HepG2 (cell line): Measurements from ENCODE around the gene MAFB. TPM values are rescaled to one million over a fixed set of nuclear protein-coding genes. Genes with fewer than 3 reads are reported as not detected.
A peak's percentile ranks its signal among the peaks of the same experiment; 100 is the strongest.

Source experiments
- FOXA3 ChIP-seq: IDR thresholded peaks from 2 replicates; pipeline ENCODE4 v1.6.1; 2016; ENCODE audit warnings: missing genetic modification reagents, missing compliant biosample characterization
- GABPB1 ChIP-seq: IDR thresholded peaks from 2 replicates; pipeline ENCODE4 v1.6.1; 2016; ENCODE audit warnings: mild to moderate bottlenecking, missing genetic modification reagents, moderate library complexity, missing compliant biosample characterization
- HMGXB4 ChIP-seq, 2 experiments: sonication (generic) in 1 of 2; formaldehyde crosslinking in 1 of 2; IDR thresholded peaks; 2 replicates each; pipeline versions ENCODE4 v1.4.0 to v1.6.1; 2018 to 2020; ENCODE audit warnings: missing genetic modification reagents in 2 of 2, borderline replicate concordance in 1 of 2, low read depth in 1 of 2, mild to moderate bottlenecking in 1 of 2, missing biosample characterization in 1 of 2
- HNRNPLL ChIP-seq: fragments of 200-400 bp; formaldehyde crosslinking; IDR thresholded peaks from 2 replicates; pipeline ENCODE4 v1.6.1; 2017; ENCODE audit warnings: mild to moderate bottlenecking, low read depth, low read length; ENCODE audit not compliant: poor library complexity, severe bottlenecking
- IRF1 ChIP-seq: sonication (generic); formaldehyde crosslinking; IDR thresholded peaks from 2 replicates; pipeline ENCODE4 v1.4.0; 2020; ENCODE audit warnings: low read depth, mild to moderate bottlenecking, missing genetic modification reagents
- JUND ChIP-seq: sonication (generic); formaldehyde crosslinking; IDR thresholded peaks from 2 replicates; pipeline ENCODE4 v1.8.0; 2022; ENCODE audit warnings: mild to moderate bottlenecking, missing genetic modification reagents
- KAT8 ChIP-seq: IDR thresholded peaks from 2 replicates; pipeline ENCODE4 v1.6.1; 2016; ENCODE audit warnings: missing genetic modification reagents, missing compliant biosample characterization
- KLF15 ChIP-seq: sonication (generic); formaldehyde crosslinking; IDR thresholded peaks from 2 replicates; pipeline ENCODE4 v1.8.1; 2023; ENCODE audit warnings: borderline replicate concordance, mild to moderate bottlenecking, inconsistent platforms, missing genetic modification reagents, mixed read lengths
- LCORL ChIP-seq, 2 experiments: fragments of 450-650 bp in 1 of 2; sonication (generic) in 1 of 2; formaldehyde crosslinking in 1 of 2; IDR thresholded peaks; 2 replicates each; pipeline versions ENCODE4 v1.5.0 to v1.6.1; 2017 to 2020; ENCODE audit warnings: antibody characterized with exemption in 1 of 2, missing genetic modification reagents in 1 of 2
- NKX3-1 ChIP-seq: sonication (generic); formaldehyde crosslinking; IDR thresholded peaks from 2 replicates; pipeline ENCODE4 v1.5.0; 2020; ENCODE audit warnings: missing genetic modification reagents
- PCBP1 ChIP-seq: fragments of 200-400 bp; formaldehyde crosslinking; IDR thresholded peaks from 2 replicates; pipeline ENCODE4 v1.6.1; 2017; ENCODE audit warnings: mild to moderate bottlenecking, low read depth, low read length, borderline replicate concordance
- PLRG1 ChIP-seq: fragments of 450-650 bp; conservative IDR thresholded peaks from 2 replicates; pipeline ENCODE4 v1.6.1; 2016
- RBM39 ChIP-seq: fragments of 200-400 bp; formaldehyde crosslinking; IDR thresholded peaks from one replicate; pipeline ENCODE4 v1.6.1; 2018; ENCODE audit warnings: antibody characterized with exemption, mild to moderate bottlenecking, low read depth, low read length; ENCODE audit not compliant: poor library complexity, severe bottlenecking
- SP5 ChIP-seq: IDR thresholded peaks from 2 replicates; pipeline ENCODE4 v1.6.1; 2016; ENCODE audit warnings: low read depth, borderline replicate concordance
- STAT5B ChIP-seq: sonication (generic); formaldehyde crosslinking; IDR thresholded peaks from 2 replicates; pipeline ENCODE4 v1.4.0; 2020; ENCODE audit warnings: missing genetic modification reagents
- ZBTB33 ChIP-seq: sonication (generic); formaldehyde crosslinking; IDR thresholded peaks from 2 replicates; pipeline ENCODE4 v1.4.0; 2020; ENCODE audit warnings: missing genetic modification reagents
- ZBTB7B ChIP-seq: sonication (generic); formaldehyde crosslinking; IDR thresholded peaks from 2 replicates; pipeline ENCODE4 v1.4.0; 2020; ENCODE audit warnings: missing genetic modification reagents
- ZNF101 ChIP-seq: sonication (generic); formaldehyde crosslinking; IDR thresholded peaks from 2 replicates; pipeline ENCODE4 v1.4.0; 2020; ENCODE audit warnings: mild to moderate bottlenecking, low read depth, missing genetic modification reagents, borderline replicate concordance
- ZNF672 ChIP-seq: sonication (generic); formaldehyde crosslinking; IDR thresholded peaks from 2 replicates; pipeline ENCODE4 v1.8.1; 2022; ENCODE audit warnings: missing genetic modification reagents
- ZNF674 ChIP-seq: sonication (generic); formaldehyde crosslinking; IDR thresholded peaks from 2 replicates; pipeline ENCODE4 v1.5.0; 2020; ENCODE audit warnings: low read depth, mild to moderate bottlenecking, missing genetic modification reagents
- ZNF704 ChIP-seq: sonication (generic); formaldehyde crosslinking; IDR thresholded peaks from 2 replicates; pipeline ENCODE4 v1.8.1; 2023; ENCODE audit warnings: mild to moderate bottlenecking, inconsistent platforms, moderate library complexity, missing genetic modification reagents, borderline replicate concordance
- ZNF740 ChIP-seq: sonication (generic); formaldehyde crosslinking; IDR thresholded peaks from 2 replicates; pipeline ENCODE4 v1.4.0; 2020; ENCODE audit warnings: missing genetic modification reagents
- ZNF839 ChIP-seq: sonication (generic); formaldehyde crosslinking; IDR thresholded peaks from 2 replicates; pipeline ENCODE4 v1.4.0; 2020; ENCODE audit warnings: missing genetic modification reagents, mild to moderate bottlenecking, borderline replicate concordance
- polyA plus RNA-seq, 8 experiments: library from polyadenylated mRNA; depleted of rRNA in 3 of 8; stranded (reverse) in 7 of 8; unstranded in 1 of 8; fragments of >200 nt; fragmentation: Illumina TruSeq in 4 of 8; extraction: Trizol in 4 of 8; gene quantifications; 2 replicates each; pipeline versions ENCODE4 v1.2.1 to v1.2.3, GENCODE V29; 2011 to 2016; ENCODE audit warnings: low read depth in 4 of 8, missing spikeins in 1 of 8, mixed read lengths in 1 of 8; ENCODE audit not compliant: insufficient read depth in 1 of 8
- total RNA-seq, 5 experiments: library from RNA; depleted of rRNA; stranded (reverse); fragments of >200 nt; fragmentation: Illumina TruSeq; extraction: Trizol; gene quantifications; 2 replicates each; pipeline ENCODE4 v1.2.3, GENCODE V29; 2016; ENCODE audit warnings: low read depth in 1 of 5

The MAFB gene
- total and polyA plus RNA-seq, 2 of the 13 experiments (the other 11 are each of a cell fraction or from before 2014, with no cell fraction given) = 0.08 to 0.11 TPM

- TF ChIP-seq RBM39 = peak; percentile 72
- TF ChIP-seq ZNF672 = no peak
- peak in 1 of 2 experiments; percentile 65; a peak in 1 of 4 replicates for TF ChIP-seq HMGXB4 (CRISPR knock-in tag; IDR thresholded peaks at IDR 0.05; ENCODE audit: borderline replicate concordance in 1 of 2, low read depth in 1 of 2)
- TF ChIP-seq STAT5B = no peak
- no peak for TF ChIP-seq ZNF101 (CRISPR knock-in tag)
- TF ChIP-seq IRF1 (CRISPR knock-in tag) = no peak
- TF ChIP-seq ZNF839 (CRISPR knock-in tag) = no peak
- no peak for TF ChIP-seq PCBP1
- no peak for TF ChIP-seq NKX3-1 (CRISPR knock-in tag)
- no peak for TF ChIP-seq FOXA3 (CRISPR knock-in tag)
- TF ChIP-seq HNRNPLL = peak; percentile 65
- no peak for TF ChIP-seq ZBTB7B
- TF ChIP-seq ZNF704 (CRISPR knock-in tag) = 0 out of 2 replicates have a peak, but pooled peaks have one; percentile 42
- no peak for TF ChIP-seq ZNF674
- TF ChIP-seq KAT8 (CRISPR knock-in tag) = 0 out of 2 replicates have a peak, but pooled peaks have one; percentile 31
- peak; percentile 66 for TF ChIP-seq GABPB1 (CRISPR knock-in tag)
- 0 out of 2 replicates have a peak, but pooled peaks have one; percentile 25 for TF ChIP-seq SP5 (CRISPR knock-in tag)
- TF ChIP-seq KLF15 (CRISPR knock-in tag) = no peak
- no peak for TF ChIP-seq PLRG1
- no peak for TF ChIP-seq ZBTB33 (CRISPR knock-in tag)
- no peak for TF ChIP-seq LCORL (IDR thresholded peaks at IDR 0.05)
- peak; percentile 93 for TF ChIP-seq LCORL (CRISPR knock-in tag; IDR thresholded peaks at IDR 0.05)
- TF ChIP-seq ZNF740 = no peak
- no peak for TF ChIP-seq JUND (CRISPR knock-in tag)
These were observed 1.2 kb upstream of the MAFB start (continued) for GRCh38 chr20:40689943-40690835.
